Fibroblast of lung (primary cell): ENCODE data around the gene INMT. TPM values are rescaled to one million over a fixed set of nuclear protein-coding genes. Genes with fewer than 3 reads are reported as not detected.

Experiments
- DNase-seq, 2 donors: peaks; one replicate each; pipeline versions ENCODE4 v3.0.0 to v3.0.0-alpha.2; 2010; ENCODE audit warnings: low read depth in 2 of 2
- H2AFZ ChIP-seq: 2 replicates; pipeline ENCODE4 v1.5.1; 2012; ENCODE audit warnings: low read length, control low read depth, inconsistent platforms
- H3K27ac ChIP-seq: 2 replicates; pipeline ENCODE4 v1.5.1; 2011; ENCODE audit warnings: low read length, control low read depth; ENCODE audit not compliant: insufficient read depth
- H3K27me3 ChIP-seq: 2 replicates; pipeline ENCODE4 v1.5.1; 2011; ENCODE audit warnings: mild to moderate bottlenecking, low read length; ENCODE audit not compliant: control insufficient read depth, insufficient read depth
- H3K36me3 ChIP-seq: 2 replicates; pipeline ENCODE4 v1.5.1; 2011; ENCODE audit warnings: low read length; ENCODE audit not compliant: control insufficient read depth, insufficient read depth
- H3K4me1 ChIP-seq: 2 replicates; pipeline ENCODE4 v1.5.1; 2011; ENCODE audit warnings: low read length; ENCODE audit not compliant: control insufficient read depth, insufficient read depth; ENCODE audit errors: extremely low read depth
- H3K4me2 ChIP-seq: 2 replicates; pipeline ENCODE4 v1.5.1; 2011; ENCODE audit warnings: low read length, control low read depth; ENCODE audit not compliant: insufficient read depth; ENCODE audit errors: extremely low read depth
- H3K4me3 ChIP-seq, 4 experiments: fragments of 200-600 bp in 1 of 4; sonication (generic) in 1 of 4; replicated peaks in 1 of 4; 2 replicates each; pipeline ENCODE4 v1.5.1; 2011 to 2016; ENCODE audit warnings: low read length in 4 of 4, low read depth in 3 of 4, mild to moderate bottlenecking in 3 of 4, control low read depth in 2 of 4, inconsistent platforms in 1 of 4, mixed read lengths in 1 of 4; ENCODE audit not compliant: insufficient read depth in 1 of 4; ENCODE audit errors: control extremely low read depth in 1 of 4
- H3K79me2 ChIP-seq: 2 replicates; pipeline ENCODE4 v1.5.1; 2012; ENCODE audit warnings: mild to moderate bottlenecking, low read length, inconsistent platforms; ENCODE audit not compliant: control insufficient read depth, insufficient read depth
- H3K9ac ChIP-seq: 2 replicates; pipeline ENCODE4 v1.5.1; 2011; ENCODE audit warnings: mild to moderate bottlenecking, low read length, control low read depth; ENCODE audit not compliant: insufficient read depth
- H3K9me3 ChIP-seq: 2 replicates; pipeline ENCODE4 v1.5.1; 2012; ENCODE audit warnings: low read depth, low read length; ENCODE audit not compliant: control insufficient read depth, insufficient read depth
- H4K20me1 ChIP-seq: 2 replicates; pipeline ENCODE4 v1.5.1; 2011; ENCODE audit warnings: low read length; ENCODE audit not compliant: control insufficient read depth, insufficient read depth; ENCODE audit errors: extremely low read depth
- CTCF ChIP-seq, 2 donors: IDR thresholded peaks in 1 of 2; conservative IDR thresholded peaks in 1 of 2; 1 replicate in 1 of 2; 2 replicates in 1 of 2; pipeline ENCODE4 v1.5.1; 2011 to 2012; ENCODE audit warnings: low read length in 2 of 2, control low read depth in 1 of 2, inconsistent platforms in 1 of 2, low read depth in 1 of 2, mild to moderate bottlenecking in 1 of 2
- EZH2 ChIP-seq: IDR thresholded peaks from 2 replicates; pipeline ENCODE4 v1.5.1; 2012; ENCODE audit warnings: low read length, control low read depth, mild to moderate bottlenecking; ENCODE audit errors: missing control alignments
- polyA plus RNA-seq, 2 donors: library from polyadenylated mRNA; depleted of rRNA in 1 of 2; stranded (reverse) in 1 of 2; unstranded in 1 of 2; fragments of >200 nt; gene quantifications; 2 replicates each; pipeline ENCODE4 v1.2.1, GENCODE V29; 2011 to 2012; ENCODE audit warnings: missing spikeins in 1 of 2
- total RNA-seq: library from RNA; depleted of rRNA; stranded (reverse); fragments of >200 nt; gene quantifications from 2 replicates; pipeline ENCODE4 v1.2.1, GENCODE V29; 2014

The INMT gene
- total and polyA plus RNA-seq, 2 donors (not counting 1 experiment from before 2014, with no cell fraction given) = 75.8 to 237 TPM

- H3K4me1 ChIP-seq = no peaks in the 10 kb centered on the region
- no peaks in the 10 kb centered on the region for H3K79me2 ChIP-seq
- no peak overlapping the region for H3K27ac ChIP-seq
- H3K9me3 ChIP-seq = no peaks in the 10 kb centered on the region
- H3K4me2 ChIP-seq = no peak overlapping the region
- no peak overlapping the region for H2AFZ ChIP-seq
- no peak for TF ChIP-seq EZH2
- no peak for TF ChIP-seq CTCF (conservative IDR thresholded peaks at IDR 0.05 in 1 of 2, IDR thresholded peaks at IDR 0.05 in 1 of 2; ENCODE audit: low read depth in 1 of 2, low read length in 2 of 2)
- no peak overlapping the region for H3K9ac ChIP-seq
- no peaks in the 10 kb centered on the region for H3K36me3 ChIP-seq
- no peaks in the 10 kb centered on the region for H4K20me1 ChIP-seq
- peak in 1 of 2 donors; percentile 6 for DNase-seq
- H3K27me3 ChIP-seq = no peaks in the 10 kb centered on the region
- H3K4me3 ChIP-seq = no peak overlapping the region
Observed at GRCh38 chr7:30708983-30709382, 43.0 kb upstream of the INMT start.

- H3K4me1 ChIP-seq = no peaks in the 10 kb centered on the region
- H3K27ac ChIP-seq = no peak overlapping the region
- H2AFZ ChIP-seq = no peak overlapping the region
- H4K20me1 ChIP-seq = no peaks in the 10 kb centered on the region
- no peaks in the 10 kb centered on the region for H3K79me2 ChIP-seq
- no peaks in the 10 kb centered on the region for H3K36me3 ChIP-seq
- H3K9me3 ChIP-seq = no peaks in the 10 kb centered on the region
- TF ChIP-seq CTCF (conservative IDR thresholded peaks at IDR 0.05 in 1 of 2, IDR thresholded peaks at IDR 0.05 in 1 of 2; ENCODE audit: low read depth in 1 of 2, low read length in 2 of 2) = no peak
- TF ChIP-seq EZH2 = no peak
- no peak overlapping the region for H3K4me2 ChIP-seq
- H3K9ac ChIP-seq = no peak overlapping the region
- H3K27me3 ChIP-seq = no peaks in the 10 kb centered on the region
- H3K4me3 ChIP-seq = no peak overlapping the region
- DNase-seq = no peak
Observed at GRCh38 chr7:30709549-30709948, 42.4 kb upstream of the INMT start.

GRCh38 chr7:30710669-30711068 lies 41.3 kb upstream of the INMT start:
- H3K4me1 ChIP-seq = no peaks in the 10 kb centered on the region

More at GRCh38 chr7:30710669-30711068, 41.3 kb upstream of the INMT start:
- no peak overlapping the region for H3K4me2 ChIP-seq
- H3K9ac ChIP-seq = no peak overlapping the region
- H3K36me3 ChIP-seq = no peaks in the 10 kb centered on the region
- no peaks in the 10 kb centered on the region for H3K79me2 ChIP-seq
- H3K4me3 ChIP-seq = no peak overlapping the region
- TF ChIP-seq EZH2 (no peak), CTCF (conservative IDR thresholded peaks at IDR 0.05 in 1 of 2, IDR thresholded peaks at IDR 0.05 in 1 of 2; ENCODE audit: low read depth in 1 of 2, low read length in 2 of 2) (no peak)
- no peak overlapping the region for H2AFZ ChIP-seq
- no peaks in the 10 kb centered on the region for H3K27me3 ChIP-seq
- no peak for DNase-seq
- no peaks in the 10 kb centered on the region for H4K20me1 ChIP-seq
- H3K9me3 ChIP-seq = no peaks in the 10 kb centered on the region
- no peak overlapping the region for H3K27ac ChIP-seq
